Right forelimb (tissue), 1 donor: ENCODE data around the gene STRIP2.
"Not testable (repeated sequence)": the region's sequence is repeated elsewhere in the genome, so short reads cannot be mapped to it uniquely, and the experiment has no call there.

Experiments
- DNase-seq: peaks from one replicate; pipeline ENCODE4 v3.0.0-alpha.2; 2018

The STRIP2 gene

GRCh38 chr7:129456421-129456820 is 22.2 kb downstream of the STRIP2 start:
- no peak for DNase-seq

DNA sequence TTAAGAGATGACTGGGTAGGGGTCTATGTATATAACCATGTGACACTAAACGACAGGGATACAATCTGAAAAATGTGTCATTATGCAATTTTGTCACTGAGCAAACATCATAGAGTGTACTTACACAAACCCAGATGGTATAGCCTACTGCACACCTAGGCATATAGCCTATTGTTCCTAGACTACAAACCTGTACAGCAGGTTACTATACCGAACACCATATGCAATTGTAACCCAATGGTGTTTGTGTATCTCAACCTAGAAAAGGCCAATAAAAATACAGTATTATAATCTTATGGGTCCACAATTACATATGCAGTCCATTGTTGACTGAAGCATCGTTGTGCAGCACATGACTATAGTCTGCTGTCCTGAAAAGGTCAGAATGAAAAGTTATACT is 22.9 kb downstream of the STRIP2 start:
- DNase-seq, result no peak

DNA sequence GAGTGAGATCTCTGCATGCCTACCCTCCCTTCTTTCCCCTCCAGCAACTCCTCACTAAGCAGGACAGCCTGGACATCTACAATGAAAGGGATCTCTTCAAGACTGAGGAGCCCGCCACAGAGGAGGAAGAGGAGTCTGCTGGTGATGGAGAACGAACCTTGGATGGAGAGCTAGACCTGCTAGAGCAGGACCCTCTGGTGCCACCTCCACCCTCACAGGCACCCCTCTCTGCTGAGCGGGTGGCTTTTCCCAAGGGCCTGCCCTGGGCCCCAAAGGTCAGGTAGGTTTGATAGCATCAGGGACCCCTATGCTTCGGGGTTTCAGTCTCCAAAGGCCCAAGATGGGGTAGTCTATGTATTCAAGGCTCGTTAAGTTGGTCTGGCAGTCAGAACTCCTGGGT is 23.9 kb downstream of the STRIP2 start:
- DNase-seq, result no peak

DNA sequence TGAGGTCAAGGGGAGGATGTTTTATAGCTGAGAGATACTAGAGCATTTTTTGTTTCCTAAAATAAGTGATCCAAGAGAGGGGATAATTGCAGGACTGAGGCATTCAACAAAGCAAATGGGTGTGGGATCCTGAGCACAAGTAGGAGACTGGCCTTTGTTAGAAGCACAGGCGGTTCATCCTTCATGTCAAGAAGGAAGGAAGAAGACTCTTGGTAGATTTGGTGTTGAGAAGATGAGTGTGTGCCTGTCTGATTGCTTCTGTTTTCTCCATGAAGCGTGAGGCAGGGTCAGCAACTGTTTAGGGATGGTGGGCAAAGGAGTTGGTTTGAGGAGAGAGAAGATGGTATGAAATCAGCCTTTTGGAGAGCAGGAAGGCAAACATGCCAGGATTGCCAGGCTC is 27.6 kb downstream of the STRIP2 start:
- DNase-seq, result no peak

DNA sequence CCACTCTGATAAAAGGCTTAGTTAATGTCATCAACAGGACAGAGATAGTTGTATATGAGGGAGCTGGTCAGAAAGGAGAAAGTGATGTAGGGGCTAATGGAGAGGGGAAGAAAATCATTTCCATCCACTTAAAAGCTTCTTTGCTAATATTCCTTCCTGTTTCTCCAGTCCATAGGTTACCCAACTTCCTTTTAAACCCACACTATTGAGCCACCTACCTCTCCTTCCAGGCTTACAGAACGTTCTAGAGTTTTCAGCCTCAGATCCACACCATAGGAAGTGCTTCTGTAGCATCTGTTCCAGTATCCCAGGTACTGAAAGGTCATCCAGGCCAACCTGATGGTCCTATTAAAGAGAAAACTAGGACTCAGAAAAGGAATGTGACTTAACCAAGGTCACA is 28.2 kb downstream of the STRIP2 start:
- no peak for DNase-seq

DNA sequence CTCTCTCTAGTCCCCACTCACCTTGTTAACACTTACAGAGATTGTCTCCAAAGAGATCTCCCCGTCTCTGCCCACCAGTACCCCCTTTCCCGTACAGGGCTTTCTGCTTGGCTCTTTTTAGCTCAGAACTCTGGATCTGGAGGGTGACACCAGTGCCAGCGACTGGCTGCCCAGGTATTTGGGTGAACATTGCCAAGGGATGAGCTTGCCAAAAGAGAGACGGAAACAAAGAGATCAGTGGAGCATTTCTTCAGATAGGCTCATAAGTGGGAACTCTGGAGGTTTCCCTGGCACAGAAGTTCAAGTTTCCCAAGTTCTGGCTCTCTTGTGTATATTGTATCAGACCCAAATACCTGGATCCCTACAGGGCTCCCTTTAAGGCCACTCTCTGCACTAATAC is 30.0 kb downstream of the STRIP2 start:
- no peak for DNase-seq

- DNase-seq, result no peak
These were observed 30.8 kb downstream of the STRIP2 start for GRCh38 chr7:129465080-129465479.

DNA sequence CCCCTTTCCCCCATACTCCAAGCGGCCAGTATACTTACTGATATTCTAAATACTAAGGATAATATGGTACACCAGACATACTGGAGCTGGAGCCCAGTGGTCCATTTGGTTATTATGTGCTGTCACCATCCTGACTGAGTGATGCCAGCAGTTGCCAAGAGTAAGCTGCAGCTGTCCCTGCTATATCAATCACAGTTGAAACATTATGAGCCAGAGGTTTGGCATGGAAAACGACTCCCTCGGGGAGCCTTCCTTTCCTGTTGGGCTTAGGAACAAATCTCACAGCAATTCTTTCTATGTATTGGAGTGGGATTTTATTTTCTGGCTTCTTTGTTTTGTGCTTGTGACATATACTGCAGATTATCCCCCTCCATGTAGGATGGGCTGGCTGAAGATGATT is 32.6 kb downstream of the STRIP2 start:
- DNase-seq, result peak; percentile 44

- no peak for DNase-seq
These were observed 33.9 kb downstream of the STRIP2 start for GRCh38 chr7:129468087-129468486.

GRCh38 chr7:129468547-129468946 is 34.3 kb downstream of the STRIP2 start:
- DNase-seq, result no peak

- DNase-seq, result no peak
These were observed 35.7 kb downstream of the STRIP2 start for GRCh38 chr7:129469930-129470329.

GRCh38 chr7:129470411-129470810 is 36.2 kb downstream of the STRIP2 start:
- no peak for DNase-seq

GRCh38 chr7:129471402-129471827 is 37.2 kb downstream of the STRIP2 start:
- DNase-seq, result no peak

- not testable (repeated sequence) for DNase-seq
These were observed 41.7 kb downstream of the STRIP2 start for GRCh38 chr7:129475931-129476330.

GRCh38 chr7:129476398-129476797 is 42.2 kb downstream of the STRIP2 start:
- not testable (repeated sequence) for DNase-seq

- no peak for DNase-seq
These were observed 45.6 kb downstream of the STRIP2 start for GRCh38 chr7:129479831-129480230.

GRCh38 chr7:129480674-129481363 is 46.6 kb downstream of the STRIP2 start:
- no peak for DNase-seq

GRCh38 chr7:129481376-129481775 is 47.1 kb downstream of the STRIP2 start:
- not testable (repeated sequence) for DNase-seq

GRCh38 chr7:129482781-129483180 is 48.5 kb downstream of the STRIP2 start:
- DNase-seq, result no peak

- DNase-seq, result no peak
These were observed 55.3 kb downstream of the STRIP2 start for GRCh38 chr7:129489491-129489890.

DNA sequence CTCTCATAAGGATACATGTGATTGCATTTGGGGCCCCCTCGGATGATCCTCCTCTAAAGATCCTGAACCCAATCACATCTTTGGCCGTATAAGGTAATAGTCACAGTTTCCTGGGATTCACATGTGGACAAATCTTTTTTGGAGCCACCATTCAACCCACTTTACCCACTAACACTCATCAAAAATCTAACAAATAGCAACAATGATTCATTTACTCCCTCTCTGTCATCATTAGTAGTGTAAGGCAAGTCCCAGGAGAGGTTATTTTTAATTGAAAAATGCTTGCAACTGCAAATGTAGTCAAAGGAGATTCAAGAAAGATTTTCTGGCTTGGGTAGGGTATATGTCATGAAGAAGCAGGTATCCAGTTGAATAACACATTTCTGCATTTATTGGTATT is 58.2 kb downstream of the STRIP2 start:
- DNase-seq, result no peak

DNA sequence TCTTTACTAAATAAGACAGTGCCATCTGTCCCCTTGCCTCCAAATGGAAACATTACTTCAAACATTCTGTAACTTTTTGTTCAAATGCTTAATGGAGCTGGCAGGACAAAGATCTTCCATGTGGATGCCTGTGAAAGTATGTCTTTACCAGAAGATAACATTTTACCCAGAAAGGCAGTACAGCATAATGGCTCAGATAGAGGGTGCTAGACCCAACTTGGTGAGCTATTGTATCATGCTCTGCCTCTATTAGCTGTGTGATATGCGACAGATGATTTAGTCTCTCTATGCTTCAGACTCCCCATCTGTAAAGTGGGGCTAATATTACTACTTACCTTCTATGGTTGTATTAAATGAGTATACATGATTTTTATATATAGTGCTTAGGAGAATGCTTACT is 59.3 kb downstream of the STRIP2 start:
- DNase-seq, result no peak

DNA sequence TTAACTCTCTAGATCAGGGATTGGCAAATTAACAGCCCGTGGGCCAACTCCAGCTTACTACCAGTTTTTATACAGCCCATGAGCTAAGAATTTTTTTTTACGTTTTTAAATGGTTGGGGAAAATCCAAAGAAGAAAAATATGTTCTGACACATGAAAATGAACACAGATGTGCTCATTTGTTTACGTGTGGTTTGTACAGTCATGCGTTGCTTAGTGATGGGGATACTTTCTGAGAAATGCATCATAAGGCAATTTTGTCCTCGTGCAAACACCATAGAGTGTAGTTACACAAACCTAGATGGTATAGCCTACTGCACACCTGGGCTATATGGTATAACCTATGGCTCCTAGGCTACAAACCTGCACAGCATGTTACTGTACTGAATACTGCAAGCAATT is 59.8 kb downstream of the STRIP2 start:
- DNase-seq, result no peak

- no peak for DNase-seq
These were observed 61.8 kb downstream of the STRIP2 start for GRCh38 chr7:129495987-129496386.

GRCh38 chr7:129496653-129497052 is 62.4 kb downstream of the STRIP2 start:
- no peak for DNase-seq
